Gastrocnemius medialis (tissue), 4 donors: ENCODE results near the gene DTD1.

Source experiments
- CTCF ChIP-seq, 5 experiments: fragments of 450-650 bp in 3 of 5; fragments of 200-600 bp in 2 of 5; sonication (generic) in 2 of 5; IDR thresholded peaks in 4 of 5; conservative IDR thresholded peaks in 1 of 5; 1 replicate in 4 of 5; 2 replicates in 1 of 5; pipeline ENCODE4 v1.5.1; 2016 to 2019; ENCODE audit warnings: antibody characterized with exemption in 5 of 5, mild to moderate bottlenecking in 3 of 5, moderate library complexity in 3 of 5
- POLR2A ChIP-seq, 2 donors: fragments of 450-650 bp; IDR thresholded peaks; one replicate each; pipeline ENCODE4 v1.6.1; 2017; ENCODE audit warnings: antibody characterized with exemption in 2 of 2, mild to moderate bottlenecking in 2 of 2, moderate library complexity in 2 of 2

- TF ChIP-seq CTCF (IDR thresholded peaks at IDR 0.05 in 4 of 5, conservative IDR thresholded peaks at IDR 0.05 in 1 of 5): no peak
- no peak for TF ChIP-seq POLR2A (IDR thresholded peaks at IDR 0.05)
Measured at GRCh38 chr20:18788021-18788420, 200.2 kb downstream of the DTD1 start.
